GM12878 (cell line): Measurements from ENCODE around the gene TSPEAR. TPM values are rescaled to one million over a fixed set of nuclear protein-coding genes. Genes with fewer than 3 reads are reported as not detected.

Source experiments
- ATAC-seq: fragments of 200-7000 bp; cut with Tn5 transposase; 3 replicates; pipeline ENCODE4 v1.9.1; 2020; ENCODE audit warnings: mild to moderate bottlenecking, moderate library complexity
- BruUV-seq: library from RNA; stranded (reverse); fragments of 400-500 nt; replicated peaks from 2 replicates; lab custom pipeline; 2021; lab: Mats Ljungman, UMichigan
- CTCF ChIA-PET: fragments of 300-600 bp; sonication (Branson Sonifier 250); formaldehyde crosslinking; extraction: SDS; loops from one replicate; lab custom pipeline; 2021; ENCODE audit warnings: inconsistent platforms; lab: Yijun Ruan, JAX
- POLR2A ChIA-PET: fragments of 350-600 bp; formaldehyde crosslinking; extraction: SDS; loops from one replicate; lab custom pipeline; 2021; ENCODE audit warnings: inconsistent platforms; lab: Charles Lee
- RAD21 ChIA-PET: fragments of 300-600 bp; sonication (Branson Sonifier 250); formaldehyde crosslinking; loops from one replicate; lab custom pipeline; 2023; ENCODE audit warnings: antibody characterized with exemption; ENCODE audit not compliant: unreplicated experiment; lab: Charles Lee
- SMC1A ChIA-PET: fragments of 300-600 bp; sonication (Branson Sonifier 250); formaldehyde crosslinking; loops from one replicate; lab custom pipeline; 2023; ENCODE audit not compliant: unreplicated experiment, uncharacterized antibody; lab: Charles Lee
- DNase-seq: peaks from one replicate; pipeline ENCODE4 v3.0.0-alpha.2; 2011; ENCODE audit warnings: low read depth, low spot score
- FAIRE-seq: peaks from 3 replicates; lab custom pipeline; 2011; peaks lifted over from hg19 to GRCh38; lab: Jason Lieb, UNC
- H2AFZ ChIP-seq: 2 replicates; pipeline ENCODE4 v1.6.0; 2011; ENCODE audit warnings: low read depth, low read length, control low read depth; ENCODE audit not compliant: control insufficient read depth
- H3K27ac ChIP-seq: 2 replicates; pipeline ENCODE4 v1.5.1; 2011; ENCODE audit warnings: control low read depth; ENCODE audit not compliant: control insufficient read depth, insufficient read depth
- H3K27me3 ChIP-seq, 2 experiments: replicated peaks in 1 of 2; 2 replicates each; pipeline versions ENCODE4 v1.6.0 to v1.6.1; 2011; ENCODE audit warnings: low read length in 1 of 2; ENCODE audit not compliant: control insufficient read depth in 2 of 2, insufficient read depth in 2 of 2
- H3K36me3 ChIP-seq, 2 experiments: 2 replicates each; pipeline ENCODE4 v1.5.1; 2011; ENCODE audit warnings: low read length in 1 of 2; ENCODE audit not compliant: control insufficient read depth in 2 of 2, insufficient read depth in 2 of 2
- H3K4me1 ChIP-seq: 2 replicates; pipeline ENCODE4 v1.6.1; 2011; ENCODE audit warnings: mild to moderate bottlenecking, low read length, moderate library complexity, mixed read lengths; ENCODE audit not compliant: control insufficient read depth, insufficient read depth
- H3K4me2 ChIP-seq: 2 replicates; pipeline ENCODE4 v1.6.0; 2011; ENCODE audit warnings: control low read depth; ENCODE audit not compliant: control insufficient read depth, insufficient read depth
- H3K4me3 ChIP-seq: fragments of 200-600 bp; sonication (generic); 2 replicates; pipeline ENCODE4 v1.5.1; 2016
- H3K79me2 ChIP-seq: 2 replicates; pipeline ENCODE4 v1.6.0; 2011; ENCODE audit warnings: low read length; ENCODE audit not compliant: control insufficient read depth, insufficient read depth
- H3K9ac ChIP-seq: 2 replicates; pipeline ENCODE4 v1.8.0; 2011; ENCODE audit warnings: low read length, control low read depth, mixed read lengths; ENCODE audit not compliant: control insufficient read depth, insufficient read depth
- H3K9me3 ChIP-seq: replicated peaks from 3 replicates; pipeline ENCODE4 v1.5.1; 2011; ENCODE audit warnings: mild to moderate bottlenecking, low read length; ENCODE audit not compliant: control insufficient read depth, insufficient read depth
- H4K20me1 ChIP-seq: 2 replicates; pipeline ENCODE4 v1.6.0; 2011; ENCODE audit not compliant: control insufficient read depth, insufficient read depth
- EP300 ChIP-seq, 2 experiments: fragments of 150-350 bp in 1 of 2; IDR thresholded peaks; 2 replicates each; pipeline ENCODE4 v1.6.1; 2011 to 2012; ENCODE audit warnings: low read depth in 2 of 2, low read length in 2 of 2, borderline replicate concordance in 1 of 2, improper control_type of control experiment in 1 of 2, inconsistent platforms in 1 of 2; ENCODE audit not compliant: control insufficient read depth in 1 of 2
- EZH2 ChIP-seq: IDR thresholded peaks from 2 replicates; pipeline ENCODE4 v1.6.1; 2012; ENCODE audit warnings: low read depth, mild to moderate bottlenecking, control low read depth, inconsistent platforms, low read length, borderline replicate concordance; ENCODE audit not compliant: control insufficient read depth
- HDAC2 ChIP-seq: fragments of 200-600 bp; sonication (generic); IDR thresholded peaks from 2 replicates; pipeline ENCODE4 v1.6.1; 2017
- JUND ChIP-seq: IDR thresholded peaks from 2 replicates; pipeline ENCODE4 v1.6.1; 2012; ENCODE audit warnings: low read depth, mild to moderate bottlenecking, low read length, improper control_type of control experiment, moderate library complexity
- MLLT1 ChIP-seq: fragments of 450-650 bp; IDR thresholded peaks from 2 replicates; pipeline ENCODE4 v1.6.1; 2016; ENCODE audit warnings: mild to moderate bottlenecking
- MYC ChIP-seq: IDR thresholded peaks from 2 replicates; pipeline ENCODE4 v1.6.1; 2011; ENCODE audit warnings: mild to moderate bottlenecking, low read length, moderate library complexity, inconsistent platforms; ENCODE audit not compliant: insufficient read depth, insufficient replicate concordance, insufficient read length, severe bottlenecking
- RFX5 ChIP-seq: IDR thresholded peaks from 2 replicates; pipeline ENCODE4 v1.6.1; 2011; ENCODE audit warnings: low read depth, low read length, improper control_type of control experiment
- STAT3 ChIP-seq: IDR thresholded peaks from 2 replicates; pipeline ENCODE4 v1.6.1; 2011; ENCODE audit warnings: low read depth, low read length, improper control_type of control experiment
- ZNF687 ChIP-seq: fragments of 450-650 bp; IDR thresholded peaks from 2 replicates; pipeline ENCODE4 v1.6.1; 2017; ENCODE audit warnings: mild to moderate bottlenecking, moderate library complexity
- WGBS: methylation state at CpG from one replicate; pipeline ENCODE4 v1.1.6; 2016; ENCODE audit warnings: low lambda C conversion rate; ENCODE audit not compliant: insufficient replicate concordance, insufficient coverage; ENCODE audit errors: missing lambda C conversion rate; 5-methylcytosine and 5-hydroxymethylcytosine counted together
- in situ Hi-C: fragments of 300-500 bp; cut with MboI; formaldehyde crosslinking; loops from 9 replicates; pipeline ENCODE4 v1.14.3; 2018; ENCODE audit warnings: mixed read lengths
- intact Hi-C: fragments of 100-400 bp; cut with micrococcal nuclease; formaldehyde crosslinking; loops from one replicate; pipeline ENCODE4 v1.14.2; 2022; ENCODE audit not compliant: unreplicated experiment
- polyA plus RNA-seq, 11 experiments: library from polyadenylated mRNA; depleted of rRNA in 4 of 11; unstranded in 6 of 11; stranded (reverse) in 5 of 11; fragments of >200 nt; fragmentation: Nextera tagmentation in 4 of 11; fragmentation: Illumina TruSeq in 1 of 11; extraction: Ambion mirVana in 4 of 11; extraction: Trizol in 1 of 11; gene quantifications; 1 replicate in 1 of 11; 2 replicates in 10 of 11; pipeline versions ENCODE4 v1.2.1 to v1.2.3, GENCODE V29; 2011 to 2016; ENCODE audit warnings: inconsistent platforms in 2 of 11, missing spikeins in 2 of 11, low read depth in 1 of 11
- total RNA-seq, 4 experiments: library from RNA; depleted of rRNA in 3 of 4; stranded (reverse); fragments of >200 nt in 3 of 4; fragmentation: Illumina TruSeq in 1 of 4; extraction: Trizol in 1 of 4; gene quantifications; 2 replicates each; pipeline versions ENCODE4 v1.2.1 to v1.2.3, GENCODE V29; 2013 to 2021

The TSPEAR gene
- total and polyA plus RNA-seq, 10 of the 15 experiments (the other 5 are each of a cell fraction or from before 2014, with no cell fraction given) = not detected

- POLR2A ChIA-PET = no interaction called here
- in situ Hi-C loops = no loop called here
- no peak for TF ChIP-seq STAT3
- no peak for TF ChIP-seq JUND
- no peak for TF ChIP-seq HDAC2
- TF ChIP-seq EZH2 = no peak
- TF ChIP-seq, all 136 proteins: peak for 0
- ATAC-seq (no peak), FAIRE-seq (no peak), DNase-seq (no peak)
- ChIA-PET SMC1A (no interaction called here), RAD21 (no interaction called here), CTCF (no interaction called here)
- no peaks in the 10 kb centered on the region for H3K36me3 ChIP-seq
- H4K20me1 ChIP-seq = no peaks in the 10 kb centered on the region
- H3K4me3 ChIP-seq = no peak overlapping the region
- H3K9ac ChIP-seq = no peak overlapping the region
- H2AFZ ChIP-seq = no peak overlapping the region
- no peak overlapping the region for H3K4me2 ChIP-seq
- intact Hi-C loops = no loop called here
- no peaks in the 10 kb centered on the region for H3K79me2 ChIP-seq
- 9% methylated on average over 1 of the region's 1 CpG for WGBS
- BruUV-seq = no TSS peak
- no peaks in the 10 kb centered on the region for H3K4me1 ChIP-seq
- H3K9me3 ChIP-seq = no peaks in the 10 kb centered on the region; the same call in 1 of the 3 replicates
- no peaks in the 10 kb centered on the region for H3K27me3 ChIP-seq
- H3K27ac ChIP-seq = no peak overlapping the region
Measured at GRCh38 chr21:44667612-44668011, 43.8 kb downstream of the TSPEAR start.

GRCh38 chr21:44666401-44667320, 44.7 kb downstream of the TSPEAR start, which contains the start of gene KRTAP12-2:
Gene KRTAP12-2 (minus strand): TSS chr21:44666927. CDS start chr21:44666886, 41 bp downstream.
- BruUV-seq = no TSS peak
- H3K9me3 ChIP-seq = no peaks in the 10 kb centered on the region; the same call in 2 of the 3 replicates
- H4K20me1 ChIP-seq = no peaks in the 10 kb centered on the region
- 15% methylated on average over 19 of the region's 19 CpGs for WGBS
- H3K36me3 ChIP-seq = no peaks in the 10 kb centered on the region
- ChIA-PET CTCF (interaction anchor here (0.6 kb wide), 1 partner anchor 87 kb away, joined by 3 read pairs; no protein-coding TSS in a partner anchor), POLR2A (no interaction called here), RAD21 (no interaction called here), SMC1A (no interaction called here)
- H3K4me2 ChIP-seq = no peak within 1 kb of the TSS
- no peaks in the 10 kb centered on the region for H3K4me1 ChIP-seq
- ATAC-seq (no peak), FAIRE-seq (no peak), DNase-seq (no peak)
- no peaks in the 10 kb centered on the region for H3K79me2 ChIP-seq
- H3K27me3 ChIP-seq = no peaks in the 10 kb centered on the region
- intact Hi-C loops = no loop called here
- H3K4me3 ChIP-seq = no peak within 1 kb of the TSS
- no peak within 1 kb of the TSS for H3K27ac ChIP-seq
- H2AFZ ChIP-seq = no peak within 1 kb of the TSS
- no peak within 1 kb of the TSS for H3K9ac ChIP-seq
- in situ Hi-C loops = no loop called here
- TF ChIP-seq EP300 (IDR thresholded peaks at IDR 0.05; ENCODE audit: borderline replicate concordance in 1 of 2, control insufficient read depth in 1 of 2, low read depth in 2 of 2, low read length in 2 of 2) (no peak), MYC (no peak), JUND (no peak), RFX5 (no peak), ZNF687 (no peak), EZH2 (no peak), MLLT1 (no peak)
